K562 (cell line): ENCODE results near the gene SDCCAG8. TPM values are rescaled to one million over a fixed set of nuclear protein-coding genes. Genes with fewer than 3 reads are reported as not detected.

Experiments used
- ATAC-seq: fragments of 200-7000 bp; cut with Tn5 transposase; 3 replicates; pipeline ENCODE4 v1.9.1; 2020; ENCODE audit warnings: moderate library complexity
- BruUV-seq: library from RNA; stranded (reverse); fragments of 400-500 nt; replicated peaks from 2 replicates; lab custom pipeline; 2021; lab: Mats Ljungman, UMichigan
- CTCF ChIA-PET: fragments of 300-600 bp; formaldehyde crosslinking; extraction: SDS; loops from one replicate; lab custom pipeline; 2021; ENCODE audit warnings: low intra/inter-chr PET ratio; lab: Yijun Ruan, JAX
- POLR2A ChIA-PET: fragments of 300-600, 350-650 bp; sonication (Branson Sonifier 250); formaldehyde crosslinking; extraction: SDS; loops from one replicate; lab custom pipeline; 2021; ENCODE audit warnings: antibody characterized with exemption, inconsistent platforms; lab: Yijun Ruan, JAX
- DNase-seq, 4 experiments: peaks; one replicate each; pipeline versions ENCODE4 v3.0.0 to v3.0.0-alpha.2; 2011 to 2018; ENCODE audit warnings: low spot score in 3 of 4, mixed read lengths in 3 of 4; ENCODE audit errors: extremely low read depth in 1 of 4
- FAIRE-seq: peaks from 2 replicates; lab custom pipeline; 2011; peaks lifted over from hg19 to GRCh38; lab: Jason Lieb, UNC
- H2AFZ ChIP-seq: 2 replicates; pipeline ENCODE4 v1.6.0; 2011; ENCODE audit warnings: low read depth, low read length, control low read depth, inconsistent platforms
- H3K27ac ChIP-seq: fragments of 200-600 bp; 3 replicates; pipeline ENCODE4 v1.8.0; 2011; ENCODE audit warnings: low read depth, mild to moderate bottlenecking, control low read depth, inconsistent platforms, low read length, moderate library complexity, mixed read lengths; ENCODE audit errors: extremely low read depth
- H3K27me3 ChIP-seq, 2 experiments: fragments of 300-600 bp in 1 of 2; 2 replicates in 1 of 2; 3 replicates in 1 of 2; pipeline versions ENCODE4 v1.6.0 to v1.8.0; 2011; ENCODE audit warnings: inconsistent platforms in 2 of 2, low read length in 2 of 2, mild to moderate bottlenecking in 1 of 2, mixed read lengths in 1 of 2, moderate library complexity in 1 of 2; ENCODE audit not compliant: control insufficient read depth in 2 of 2, insufficient read depth in 2 of 2
- H3K36me3 ChIP-seq: fragments of 300-600 bp; 3 replicates; pipeline ENCODE4 v1.8.0; 2011; ENCODE audit warnings: mild to moderate bottlenecking, low read length, inconsistent platforms; ENCODE audit not compliant: control insufficient read depth, insufficient read depth
- H3K4me1 ChIP-seq, 2 experiments: fragments of 200-600 bp in 1 of 2; replicated peaks in 1 of 2; 2 replicates in 1 of 2; 3 replicates in 1 of 2; pipeline versions ENCODE4 v1.5.1 to v1.8.0; 2011; ENCODE audit warnings: inconsistent platforms in 2 of 2, low read length in 2 of 2, mild to moderate bottlenecking in 1 of 2, mixed read lengths in 1 of 2, moderate library complexity in 1 of 2; ENCODE audit not compliant: control insufficient read depth in 2 of 2, insufficient read depth in 2 of 2
- H3K4me2 ChIP-seq: 2 replicates; pipeline ENCODE4 v1.6.1; 2011; ENCODE audit warnings: low read length, control low read depth, inconsistent platforms, mixed read lengths; ENCODE audit not compliant: insufficient read depth
- H3K4me3 ChIP-seq: fragments of 200-600 bp; sonication (generic), shearing (Covaris generic); 2 replicates; pipeline ENCODE4 v1.5.1; 2016; ENCODE audit warnings: control low read depth, inconsistent platforms
- H3K79me2 ChIP-seq: fragments of 200-600 bp; 3 replicates; pipeline ENCODE4 v1.8.0; 2011; ENCODE audit warnings: low read length, inconsistent platforms; ENCODE audit not compliant: control insufficient read depth, insufficient read depth
- H3K9ac ChIP-seq, 2 experiments: 2 replicates each; pipeline versions ENCODE4 v1.6.0 to v1.6.1; 2011; ENCODE audit warnings: low read depth in 2 of 2, low read length in 2 of 2, control low read depth in 1 of 2, inconsistent platforms in 1 of 2, mild to moderate bottlenecking in 1 of 2, mixed read lengths in 1 of 2; ENCODE audit not compliant: insufficient read depth in 1 of 2
- H3K9me1 ChIP-seq: one replicate; pipeline ENCODE4 v1.6.0; 2011; ENCODE audit warnings: inconsistent platforms, mild to moderate bottlenecking, low read length, moderate library complexity; ENCODE audit not compliant: control insufficient read depth, insufficient read depth
- H3K9me3 ChIP-seq: replicated peaks from 2 replicates; pipeline ENCODE4 v1.5.1; 2011; ENCODE audit warnings: low read depth, low read length, inconsistent platforms; ENCODE audit not compliant: control insufficient read depth, insufficient read depth
- H4K20me1 ChIP-seq: replicated peaks from 2 replicates; pipeline ENCODE4 v1.6.1; 2011; ENCODE audit warnings: low read length, inconsistent platforms, mixed read lengths; ENCODE audit not compliant: control insufficient read depth, insufficient read depth
- ETV1 ChIP-seq: fragments of 450-650 bp; conservative IDR thresholded peaks from 2 replicates; pipeline ENCODE4 v1.6.1; 2016; ENCODE audit warnings: missing genetic modification characterization, control low read depth, low read depth, missing compliant biosample characterization
- IRF1 ChIP-seq: sonication (generic); formaldehyde crosslinking; IDR thresholded peaks from 2 replicates; pipeline ENCODE4 v1.8.0; 2022; ENCODE audit warnings: missing genetic modification reagents, mild to moderate bottlenecking, borderline replicate concordance
- MXI1 ChIP-seq: IDR thresholded peaks from 2 replicates; pipeline ENCODE4 v1.6.1; 2011; ENCODE audit warnings: low read depth, mild to moderate bottlenecking, improper control_type of control experiment, low read length
- PRMT5 ChIP-seq: sonication (generic); formaldehyde crosslinking; IDR thresholded peaks from 2 replicates; pipeline ENCODE4 v1.5.0; 2020; ENCODE audit warnings: missing genetic modification reagents
- TAF1 ChIP-seq: IDR thresholded peaks from 2 replicates; pipeline ENCODE4 v1.6.1; 2011; ENCODE audit warnings: mild to moderate bottlenecking, low read length, moderate library complexity; ENCODE audit not compliant: insufficient read depth, control insufficient read depth, severe bottlenecking; ENCODE audit errors: extremely low read depth
- TBP ChIP-seq: optimal IDR thresholded peaks from 2 replicates; pipeline ENCODE3; 2011; ENCODE audit warnings: low read depth, low read length, improper control_type of control experiment
- TRIM25 ChIP-seq: fragments of 450-650 bp; IDR thresholded peaks from 2 replicates; pipeline ENCODE4 v1.7.0; 2016; ENCODE audit warnings: borderline replicate concordance
- TSC22D4 ChIP-seq: fragments of 450-650 bp; IDR thresholded peaks from 2 replicates; pipeline ENCODE4 v1.6.1; 2016; ENCODE audit warnings: missing genetic modification characterization, missing biosample characterization, control low read depth
- U2AF1 ChIP-seq: fragments of 200-400 bp; formaldehyde crosslinking; optimal IDR thresholded peaks from 2 replicates; pipeline ENCODE3; 2017; ENCODE audit warnings: mild to moderate bottlenecking, low read depth, low read length, moderate library complexity
- ZHX1 ChIP-seq: fragments of 150-350 bp; conservative IDR thresholded peaks from 2 replicates; pipeline ENCODE4 v1.6.1; 2014; ENCODE audit warnings: low read length
- WGBS: fragments of 100-300 bp; shearing (Covaris generic); methylation state at CpG from one replicate; pipeline ENCODE4 v1.1.6; 2016; ENCODE audit warnings: low coverage, mixed read lengths; ENCODE audit not compliant: insufficient coverage; ENCODE audit errors: missing lambda C conversion rate; 5-methylcytosine and 5-hydroxymethylcytosine counted together
- in situ Hi-C: fragments of 300-500 bp; cut with MboI; formaldehyde crosslinking; loops from 4 replicates; pipeline ENCODE4 v1.15.0; 2018; ENCODE audit warnings: inconsistent platforms, mixed read lengths
- intact Hi-C: fragments of 100-400 bp; cut with micrococcal nuclease; formaldehyde crosslinking; loops from 2 replicates; pipeline ENCODE4 v1.14.2; 2022
- polyA plus RNA-seq, 8 experiments: library from polyadenylated mRNA; depleted of rRNA in 4 of 8; stranded (reverse) in 5 of 8; unstranded in 3 of 8; fragments of >200 nt; fragmentation: Nextera tagmentation in 2 of 8; fragmentation: Illumina TruSeq in 1 of 8; extraction: Ambion mirVana in 2 of 8; extraction: Trizol in 1 of 8; gene quantifications; 2 replicates each; pipeline versions ENCODE4 v1.2.1 to v1.2.3, GENCODE V29; 2011 to 2014; ENCODE audit warnings: inconsistent platforms in 1 of 8, missing spikeins in 1 of 8
- total RNA-seq, 7 experiments: library from RNA; depleted of rRNA in 6 of 7; stranded (reverse); fragments of >200 nt in 6 of 7; fragmentation: Illumina TruSeq in 2 of 7; extraction: Trizol in 2 of 7; gene quantifications; 2 replicates each; pipeline versions ENCODE4 v1.2.1 to v1.2.3, GENCODE V29; 2011 to 2021; ENCODE audit warnings: low replicate concordance in 1 of 7
- TF ChIP-seq, protein P1 (sequence below): sonication (generic); formaldehyde crosslinking; IDR thresholded peaks from 2 replicates; pipeline ENCODE4 v1.8.1; 2023; ENCODE audit warnings: mild to moderate bottlenecking, missing genetic modification reagents
- TF ChIP-seq, protein P2 (sequence below): fragments of 450-650 bp; conservative IDR thresholded peaks from 2 replicates; pipeline ENCODE4 v1.6.1; 2016; ENCODE audit warnings: missing genetic modification characterization, low read depth, mild to moderate bottlenecking, missing compliant biosample characterization, moderate library complexity

The SDCCAG8 gene
- total and polyA plus RNA-seq, 9 of the 15 experiments (the other 6 are each of a cell fraction or from before 2014, with no cell fraction given): 17.9 to 36.7 (median 25.4) TPM

GRCh38 chr1:243346016-243346415 is 90.2 kb downstream of the SDCCAG8 start:
- no peaks in the 10 kb centered on the region for H3K4me1 ChIP-seq
- no peak overlapping the region for H3K27ac ChIP-seq
- CTCF ChIA-PET: interaction anchor here (4.2 kb wide), 1 partner anchor 927 kb away, joined by 37 read pairs; no protein-coding TSS in a partner anchor
- no peak overlapping the region for H3K4me2 ChIP-seq
- POLR2A ChIA-PET: no interaction called here
- H3K4me3 ChIP-seq: no peak overlapping the region
- TF ChIP-seq TSC22D4 (tag) (no peak), PRMT5 (CRISPR knock-in tag) (no peak), TRIM25 (no peak), MXI1 (no peak), U2AF1 (no peak), ETV1 (tag) (no peak), ZHX1 (no peak), TAF1 (no peak), IRF1 (CRISPR knock-in tag) (no peak), TBP (no peak)
- TF ChIP-seq, protein P1, sequence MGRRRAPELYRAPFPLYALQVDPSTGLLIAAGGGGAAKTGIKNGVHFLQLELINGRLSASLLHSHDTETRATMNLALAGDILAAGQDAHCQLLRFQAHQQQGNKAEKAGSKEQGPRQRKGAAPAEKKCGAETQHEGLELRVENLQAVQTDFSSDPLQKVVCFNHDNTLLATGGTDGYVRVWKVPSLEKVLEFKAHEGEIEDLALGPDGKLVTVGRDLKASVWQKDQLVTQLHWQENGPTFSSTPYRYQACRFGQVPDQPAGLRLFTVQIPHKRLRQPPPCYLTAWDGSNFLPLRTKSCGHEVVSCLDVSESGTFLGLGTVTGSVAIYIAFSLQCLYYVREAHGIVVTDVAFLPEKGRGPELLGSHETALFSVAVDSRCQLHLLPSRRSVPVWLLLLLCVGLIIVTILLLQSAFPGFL (CRISPR knock-in tag): no peak
- TF ChIP-seq, protein P2, sequence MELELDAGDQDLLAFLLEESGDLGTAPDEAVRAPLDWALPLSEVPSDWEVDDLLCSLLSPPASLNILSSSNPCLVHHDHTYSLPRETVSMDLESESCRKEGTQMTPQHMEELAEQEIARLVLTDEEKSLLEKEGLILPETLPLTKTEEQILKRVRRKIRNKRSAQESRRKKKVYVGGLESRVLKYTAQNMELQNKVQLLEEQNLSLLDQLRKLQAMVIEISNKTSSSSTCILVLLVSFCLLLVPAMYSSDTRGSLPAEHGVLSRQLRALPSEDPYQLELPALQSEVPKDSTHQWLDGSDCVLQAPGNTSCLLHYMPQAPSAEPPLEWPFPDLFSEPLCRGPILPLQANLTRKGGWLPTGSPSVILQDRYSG: no peak
- TF ChIP-seq, all 486 proteins: peak for 0
- no peak overlapping the region for H2AFZ ChIP-seq
- H3K9me1 ChIP-seq: no peaks in the 10 kb centered on the region
- in situ Hi-C loops (loop anchor here (25.0 kb wide), 1 partner anchor 509 kb away; no protein-coding TSS in a partner anchor), intact Hi-C loops (no loop called here)
- H3K9ac ChIP-seq: no peak overlapping the region
- no peaks in the 10 kb centered on the region for H3K79me2 ChIP-seq
- no peaks in the 10 kb centered on the region for H3K9me3 ChIP-seq
- WGBS: 42% methylated on average over 3 of the region's 3 CpGs
- ATAC-seq: no peak
- DNase-seq: no peak
- no peaks in the 10 kb centered on the region for H4K20me1 ChIP-seq
- H3K36me3 ChIP-seq: peaks cover 3% of the 10 kb centered on the region; the same call in 1 of the 3 replicates
- BruUV-seq: no TSS peak
- H3K27me3 ChIP-seq: no peaks in the 10 kb centered on the region
- FAIRE-seq: no peak
